Left lobe of liver (tissue), 2 donors: ENCODE measurements around the gene EFNA4. TPM values are rescaled to one million over a fixed set of nuclear protein-coding genes. Genes with fewer than 3 reads are reported as not detected.

Source experiments
- ATAC-seq: fragments of 200-7000 bp; cut with Tn5 transposase; one replicate; pipeline ENCODE4 v1.9.1; 2020; ENCODE audit warnings: mild to moderate bottlenecking, moderate library complexity
- DNase-seq: peaks from one replicate; pipeline ENCODE4 v3.0.0-alpha.2; 2020; ENCODE audit warnings: low spot score
- total RNA-seq: library from RNA; stranded (reverse); gene quantifications from one replicate; pipeline ENCODE4 v1.2.1, GENCODE V29; 2021
- donor health status: DM: no; HTN: no; CAD: no; lungs with moderate emphysema.
- donor health status: DM: no; HTN: yes; CAD: no.

EFNA4 gene
- total RNA-seq, 1 donor from 2014 or later: 3.3 TPM

GRCh38 chr1:155071701-155072100 lies 8.2 kb downstream of the EFNA4 start:
- DNase-seq (no peak), ATAC-seq (no peak)

- ATAC-seq: no peak
- no peak for DNase-seq
These were observed 9.2 kb downstream of the EFNA4 start for GRCh38 chr1:155072531-155073289.

- ATAC-seq: no peak
- no peak for DNase-seq
These were observed 10.1 kb downstream of the EFNA4 start for GRCh38 chr1:155073377-155074242.

GRCh38 chr1:155075535-155075934 lies 12.0 kb downstream of the EFNA4 start:
- DNase-seq: no peak
- ATAC-seq: no peak

- ATAC-seq: no peak
These were observed 12.8 kb downstream of the EFNA4 start for GRCh38 chr1:155076371-155076770.

GRCh38 chr1:155077346-155077745 lies 13.8 kb downstream of the EFNA4 start:
- ATAC-seq (no peak), DNase-seq (no peak)

More at GRCh38 chr1:155076371-155076770, 12.8 kb downstream of the EFNA4 start:
- no peak for DNase-seq

- no peak for DNase-seq
- no peak for ATAC-seq
These were observed 14.4 kb downstream of the EFNA4 start for GRCh38 chr1:155077758-155078445.

GRCh38 chr1:155078469-155079209 lies 15.1 kb downstream of the EFNA4 start, which contains the start of gene EFNA3:
Gene EFNA3, plus strand, starts transcription at chr1:155078837. Its CDS starts 105 bp downstream, at chr1:155078942.
- peak; percentile 86 for ATAC-seq
- DNase-seq: peak; percentile 80

GRCh38 chr1:155079210-155079486 lies 15.6 kb downstream of the EFNA4 start:
- DNase-seq: no peak
- ATAC-seq: peak; percentile 1

GRCh38 chr1:155079487-155080311 lies 16.2 kb downstream of the EFNA4 start:
- no peak for ATAC-seq
- DNase-seq: no peak

- no peak for ATAC-seq
- no peak for DNase-seq
These were observed 17.0 kb downstream of the EFNA4 start for GRCh38 chr1:155080312-155081228.

- DNase-seq: no peak
These were observed 18.1 kb downstream of the EFNA4 start for GRCh38 chr1:155081472-155082300.

GRCh38 chr1:155082301-155083051 lies 18.9 kb downstream of the EFNA4 start:
- DNase-seq (no peak), ATAC-seq (no peak)

More at GRCh38 chr1:155081472-155082300, 18.1 kb downstream of the EFNA4 start:
- no peak for ATAC-seq

- ATAC-seq (no peak), DNase-seq (no peak)
These were observed 19.6 kb downstream of the EFNA4 start for GRCh38 chr1:155083052-155083541.

GRCh38 chr1:155083865-155084721 lies 20.6 kb downstream of the EFNA4 start:
- DNase-seq (peak; percentile 69), ATAC-seq (no peak)
